NCI-H1436 treated with DMSO at 0.1 percent for 48 hours (cell line): ENCODE data around the gene DDX31.

ENCODE experiments used
- DNase-seq: peaks from one replicate; lab custom pipeline; 2025; lab: John Stamatoyannopoulos, UW

Gene DDX31

DNA sequence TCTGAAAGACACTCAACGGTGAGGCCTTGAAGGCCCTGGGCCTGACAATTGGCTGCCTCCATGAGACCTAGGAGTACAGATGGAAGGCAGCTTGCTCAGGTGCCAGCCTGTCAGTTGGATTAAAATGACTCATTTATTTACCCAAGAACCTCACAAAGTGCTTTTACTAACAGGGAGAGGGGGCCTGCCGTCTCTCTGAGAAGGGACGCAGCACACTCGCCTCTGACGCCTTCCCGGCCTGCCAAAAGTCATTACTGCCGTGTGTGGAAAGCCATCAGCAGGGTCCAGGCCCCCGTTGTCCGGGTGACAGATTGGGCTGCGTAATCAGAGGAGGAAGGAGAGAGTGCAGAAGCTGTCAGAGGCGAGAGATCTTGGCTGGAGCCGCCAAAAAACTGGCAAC is 32.4 kb downstream of the DDX31 start:
- peak; percentile 85 for DNase-seq

DNA sequence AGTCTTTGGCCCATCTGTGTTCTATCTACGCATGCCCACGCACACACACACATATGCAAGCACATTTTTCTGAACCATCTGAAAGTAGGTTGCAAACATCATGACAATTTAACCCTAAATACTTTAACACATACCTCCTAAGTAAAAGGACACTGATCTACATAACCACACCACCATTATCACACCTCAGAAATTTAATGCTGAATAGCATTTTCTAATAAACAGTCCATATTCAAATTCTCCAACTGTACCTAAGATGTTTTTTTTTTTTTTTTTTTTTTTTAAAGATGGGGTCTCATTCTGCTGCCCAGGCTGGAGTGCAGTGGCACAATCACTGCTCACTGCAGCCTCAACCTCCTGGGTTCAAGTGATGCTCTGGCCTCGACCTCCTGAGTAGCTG is 35.5 kb downstream of the DDX31 start:
- DNase-seq = no peak

- no peak for DNase-seq
Measured at GRCh38 chr9:132632413-132633129, 37.2 kb downstream of the DDX31 start.

DNA sequence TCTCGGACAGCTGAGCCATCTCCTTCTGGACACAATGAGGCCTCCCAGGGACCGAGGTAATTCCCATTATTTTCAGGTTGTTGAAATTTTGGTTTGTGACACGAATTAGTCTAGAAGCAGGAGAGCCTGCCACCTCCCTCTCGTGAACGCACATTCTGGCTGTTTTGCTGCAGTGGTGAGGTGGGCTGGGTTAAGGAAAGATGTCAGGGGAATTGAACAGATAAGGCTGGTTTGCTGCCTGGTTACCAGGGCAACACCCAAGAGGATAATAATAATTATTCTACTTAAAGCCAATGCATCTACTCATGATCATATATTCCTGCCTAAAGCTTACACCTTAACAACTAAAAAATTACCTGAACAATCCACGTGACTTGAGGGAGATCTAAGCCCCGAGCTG is 38.1 kb downstream of the DDX31 start:
- DNase-seq = no peak

DNA sequence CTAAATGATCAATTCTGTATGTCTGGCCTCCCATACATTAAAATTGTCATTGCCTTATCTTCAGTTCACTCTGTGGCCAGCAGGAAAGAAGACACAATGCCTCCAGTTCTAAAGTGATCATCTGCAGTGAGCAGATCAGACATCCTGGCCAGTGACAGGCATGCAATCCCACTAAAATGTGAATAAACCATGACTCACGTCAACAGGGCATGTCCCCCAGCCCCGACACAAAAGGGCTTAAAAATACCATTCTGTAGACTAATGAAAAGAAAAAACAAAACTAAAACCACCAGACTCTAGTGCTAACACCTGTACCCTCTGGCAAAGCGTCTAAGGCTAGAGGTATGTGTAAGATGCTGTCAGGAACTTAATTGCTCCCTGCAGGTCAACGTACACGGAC is 38.5 kb downstream of the DDX31 start:
- no peak for DNase-seq

GRCh38 chr9:132630811-132631210 is 39.0 kb downstream of the DDX31 start:
- no peak for DNase-seq

GRCh38 chr9:132630116-132630515 is 39.7 kb downstream of the DDX31 start:
- DNase-seq = no peak

DNA sequence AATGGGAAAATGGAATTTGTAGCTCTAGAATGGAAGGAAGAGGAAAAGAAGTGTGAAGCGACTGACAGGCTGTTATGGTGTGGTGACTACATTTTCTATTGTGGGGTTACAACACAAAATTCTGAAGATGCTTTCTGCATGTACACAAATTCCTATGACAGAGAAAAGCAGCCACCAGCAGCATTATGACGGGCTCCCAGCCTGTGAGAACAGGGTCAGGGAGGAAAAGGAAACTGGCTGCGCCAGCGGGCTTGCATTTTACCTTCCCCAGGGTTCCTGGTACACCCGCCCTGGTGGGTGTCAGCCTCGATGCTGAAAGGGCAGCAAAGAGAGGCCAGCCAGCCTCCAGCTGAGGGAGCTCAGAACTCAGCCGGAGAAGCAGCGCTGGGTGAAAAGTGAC is 41.0 kb downstream of the DDX31 start:
- DNase-seq = no peak

GRCh38 chr9:132627594-132627993 is 42.2 kb downstream of the DDX31 start:
- no peak for DNase-seq

- no peak for DNase-seq
Measured at GRCh38 chr9:132627106-132627505, 42.7 kb downstream of the DDX31 start.

- DNase-seq = no peak
Measured at GRCh38 chr9:132626285-132626684, 43.5 kb downstream of the DDX31 start.

- peak; percentile 28 for DNase-seq
Measured at GRCh38 chr9:132622159-132622558, 47.6 kb downstream of the DDX31 start.

DNA sequence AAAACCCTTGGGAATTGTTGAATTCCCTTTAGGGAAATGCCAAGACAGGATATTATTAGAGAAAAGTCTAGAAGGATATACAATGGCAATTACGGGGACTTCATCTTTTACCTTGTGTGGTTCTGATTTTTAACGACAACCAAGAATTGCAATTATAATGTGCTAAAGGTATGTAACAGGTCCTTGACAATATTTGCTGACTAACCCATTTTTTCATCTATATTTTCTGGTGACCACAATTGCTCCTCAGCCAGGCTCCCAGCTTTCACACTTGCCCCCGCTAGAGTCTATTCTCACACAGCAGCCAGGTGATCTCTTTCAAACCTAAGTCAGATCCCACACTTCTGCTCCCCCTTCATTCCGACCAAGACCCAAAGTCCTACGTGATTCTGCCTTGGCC is 53.1 kb downstream of the DDX31 start:
- no peak for DNase-seq

- DNase-seq = no peak
Measured at GRCh38 chr9:132615774-132616173, 54.0 kb downstream of the DDX31 start.

DNA sequence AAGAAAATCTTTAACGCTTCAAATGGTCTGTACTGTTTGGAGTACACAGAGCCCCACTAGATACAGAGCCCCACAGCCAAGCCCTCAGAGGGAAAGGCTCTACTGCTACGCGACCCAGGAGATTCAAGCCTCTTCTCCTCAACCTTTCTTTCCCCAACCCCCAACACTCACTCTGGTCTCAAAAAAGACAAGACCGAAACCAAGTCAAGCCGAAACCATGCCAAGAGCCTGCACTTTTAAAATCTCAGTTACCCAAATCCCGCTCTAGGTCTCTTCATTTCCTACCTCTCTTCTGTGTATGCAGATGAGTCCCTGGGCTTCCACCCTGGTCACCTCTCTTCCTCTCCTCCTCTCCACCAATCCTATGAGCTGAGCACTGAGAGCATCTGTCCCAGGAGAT is 55.5 kb downstream of the DDX31 start:
- no peak for DNase-seq

DNA sequence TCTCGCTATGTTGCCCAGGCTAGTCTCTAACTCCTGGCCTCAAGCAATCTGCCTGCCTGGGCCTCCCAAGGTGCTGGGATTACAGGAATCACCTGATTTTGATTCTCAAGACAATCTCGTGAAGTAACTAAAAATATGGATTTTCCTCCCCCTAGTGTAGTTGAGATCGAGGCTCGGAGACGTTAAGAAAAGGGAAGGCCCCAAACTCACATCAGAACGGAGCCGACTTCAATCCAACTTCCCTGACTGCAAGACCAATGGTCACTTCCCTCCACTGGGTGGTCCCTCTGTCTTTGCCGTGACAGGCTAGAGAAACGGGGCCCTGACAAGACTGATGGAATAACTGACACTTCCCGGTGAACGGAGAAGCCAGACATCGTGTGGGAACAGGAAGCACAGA is 59.1 kb downstream of the DDX31 start:
- no peak for DNase-seq

DNA sequence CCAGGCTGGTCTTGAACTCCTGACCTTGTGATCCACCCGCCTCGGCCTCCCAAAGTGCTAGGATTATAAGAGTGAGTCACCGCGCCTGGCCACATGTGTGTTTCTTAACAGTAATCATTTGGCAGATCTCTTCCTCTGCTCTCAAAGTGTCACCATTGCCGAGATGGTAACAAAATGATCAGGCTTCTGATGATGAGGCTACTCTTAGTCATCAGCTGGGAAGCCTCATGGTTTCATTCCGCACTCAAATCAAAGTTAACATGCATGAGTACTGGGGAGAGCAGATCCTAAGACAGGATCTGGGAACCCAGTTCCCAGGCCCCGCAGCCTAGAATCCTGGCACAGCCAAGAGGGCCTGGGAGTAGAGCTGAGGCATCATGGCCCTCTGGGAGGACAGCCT is 60.0 kb downstream of the DDX31 start:
- DNase-seq = no peak

DNA sequence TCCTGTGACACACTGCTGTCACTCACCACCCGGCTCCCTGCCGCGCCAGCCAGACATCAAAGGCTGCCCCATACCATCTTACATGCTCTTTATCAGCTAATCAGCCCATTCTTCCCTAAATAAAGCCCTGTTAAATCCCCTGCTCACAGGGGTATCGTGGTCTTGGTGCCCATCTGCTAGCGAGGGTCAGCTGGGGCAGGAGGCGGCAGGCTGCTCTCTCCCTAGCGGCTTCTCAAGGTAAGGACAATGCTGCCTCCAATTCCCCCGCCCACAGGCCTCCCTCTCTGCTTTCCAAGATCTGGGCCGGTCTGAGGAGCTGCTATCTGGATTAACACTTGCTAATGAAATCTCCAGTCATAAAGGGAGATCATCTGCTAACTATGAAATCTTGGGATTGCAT is 60.6 kb downstream of the DDX31 start:
- DNase-seq = no peak

GRCh38 chr9:132606066-132606465 is 63.7 kb downstream of the DDX31 start:
- no peak for DNase-seq

DNA sequence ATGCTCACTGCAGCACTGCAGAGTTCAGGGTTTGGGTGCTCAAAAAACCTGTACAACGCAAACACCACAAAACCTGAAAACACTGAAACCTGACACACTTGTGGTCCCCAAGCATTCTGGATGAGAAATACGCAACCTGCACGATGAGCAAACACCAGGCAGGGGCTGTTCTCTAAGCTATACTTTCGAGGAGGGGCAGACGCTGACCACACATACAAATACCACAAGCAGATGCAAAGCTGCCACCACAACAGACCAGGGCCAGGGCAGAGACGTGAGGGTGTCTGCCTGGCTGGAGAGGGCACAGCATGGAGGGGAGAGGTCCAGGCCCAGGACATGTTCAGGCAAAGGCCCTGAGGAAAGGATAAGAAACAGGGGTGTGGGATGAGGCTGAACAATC is 64.4 kb downstream of the DDX31 start:
- DNase-seq = no peak

DNA sequence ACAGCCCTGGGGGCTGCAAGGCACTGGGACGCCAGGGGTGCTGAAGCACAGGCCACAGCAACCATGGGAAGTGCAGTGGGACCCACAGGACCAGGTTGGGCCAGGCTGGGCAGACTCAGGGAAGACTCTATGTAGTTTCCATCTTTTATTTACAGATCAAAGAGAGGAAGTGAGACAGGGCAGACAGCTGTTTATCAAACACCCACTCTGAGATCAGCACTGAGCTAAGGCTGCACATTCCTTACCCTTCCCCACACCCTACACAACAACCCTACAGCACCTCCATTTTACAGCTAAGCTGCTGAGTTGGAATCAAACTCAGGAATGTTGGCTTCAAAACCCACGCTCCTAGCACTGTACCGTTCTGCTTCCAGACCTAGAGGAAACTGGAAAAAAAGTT is 67.6 kb downstream of the DDX31 start:
- DNase-seq = no peak

DNA sequence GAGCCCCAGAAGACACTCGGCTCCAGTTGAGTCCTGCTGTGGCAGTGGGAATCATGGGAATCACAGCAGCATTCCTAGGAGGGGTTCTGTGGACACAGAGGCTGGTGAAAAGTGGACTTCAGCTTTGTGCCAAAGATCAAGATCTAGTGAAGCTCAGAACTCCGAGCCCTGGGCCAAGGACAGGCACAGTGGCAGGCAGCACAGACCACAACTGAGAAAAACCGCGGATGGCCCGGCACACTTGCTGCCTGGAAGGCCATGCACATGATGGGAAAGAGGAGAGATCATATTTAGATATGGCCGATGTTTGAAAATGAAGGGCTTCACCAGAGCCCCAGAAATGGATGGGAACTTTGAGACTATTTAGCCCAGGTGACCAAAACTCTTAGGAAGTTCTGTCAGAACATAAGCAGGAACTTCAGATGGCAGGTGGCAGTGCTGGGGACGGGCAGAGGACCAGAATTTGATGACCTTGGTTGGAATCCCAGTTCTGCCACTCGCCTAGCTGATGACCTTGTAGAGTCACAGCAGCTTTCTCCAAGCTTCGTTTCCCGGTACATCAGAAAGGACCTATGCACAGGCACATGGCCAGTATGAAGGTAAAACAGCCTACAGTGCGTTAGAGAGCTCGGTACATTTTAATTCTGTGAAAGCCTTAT is 69.3 kb downstream of the DDX31 start:
- no peak for DNase-seq

- DNase-seq = no peak
Measured at GRCh38 chr9:132597073-132597775, 72.6 kb downstream of the DDX31 start.
